ENCODE results near the gene ELFN1. TPM values are rescaled to one million over a fixed set of nuclear protein-coding genes. Genes with fewer than 3 reads are reported as not detected.

Gene ELFN1
- total and polyA plus RNA-seq, 4 donors, result 0.43 to 3.5 (median 3.4) TPM

DNA sequence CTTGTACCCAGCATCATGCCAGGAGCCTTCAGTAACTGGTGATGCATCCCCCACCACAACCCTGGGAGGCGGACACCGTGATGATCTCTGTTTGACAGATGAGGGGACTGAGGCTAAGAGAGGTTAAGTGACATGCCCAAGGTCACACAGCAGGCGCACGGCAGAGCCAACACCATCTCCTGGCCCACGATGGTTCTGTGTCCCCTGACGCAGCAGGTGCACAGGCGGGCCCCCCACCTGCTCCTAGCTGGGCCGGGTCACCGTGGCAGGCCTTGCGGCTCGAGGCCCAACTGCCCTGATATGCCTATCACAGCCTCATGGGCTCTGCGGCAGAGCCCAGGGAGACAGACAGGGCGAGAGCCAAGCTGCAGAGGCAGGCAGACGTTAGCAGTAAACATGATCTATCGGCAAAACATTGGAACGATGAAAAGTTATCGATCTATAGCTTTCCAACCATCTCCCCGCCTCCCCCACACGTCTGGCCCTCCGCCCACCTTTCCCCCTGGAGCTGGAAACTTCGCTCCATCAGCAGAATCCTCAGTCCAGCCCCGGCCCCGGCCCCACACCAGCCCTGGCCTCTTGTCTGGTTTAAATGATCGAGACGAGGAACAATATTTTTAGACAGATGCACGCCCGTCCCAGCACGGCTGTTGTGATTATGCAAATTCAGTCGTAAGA, 65.9 kb downstream of the ELFN1 start:
- Histone ChIP-seq H3K9ac (ENCODE audit: low read depth in 1 of 2, low read length in 2 of 2) (no peak overlapping the region), H3K27ac (ENCODE audit: low read depth in 1 of 2, low read length in 2 of 2) (no peak overlapping the region), H3K4me3 (ENCODE audit: low read depth in 1 of 3, low read length in 3 of 3) (no peak overlapping the region), H3K36me3 (ENCODE audit: control insufficient read depth in 4 of 4, insufficient read depth in 3 of 4, low read depth in 1 of 4, low read length in 3 of 4) (peaks cover 0 to 4% (median under 1%) of the 10 kb centered on the region in 4 donors), H3K4me1 (ENCODE audit: control insufficient read depth in 4 of 4, insufficient read depth in 4 of 4, low read length in 3 of 4) (no peaks in the 10 kb centered on the region), H3K27me3 (ENCODE audit: control insufficient read depth in 4 of 4, insufficient read depth in 4 of 4, low read length in 3 of 4) (no peaks in the 10 kb centered on the region), H3K9me3 (ENCODE audit: control insufficient read depth in 4 of 4, low read length in 3 of 4) (no peaks in the 10 kb centered on the region)
- DNase-seq (ENCODE audit: low spot score), result no peak
- WGBS, result 90% methylated on average over 29 of the region's 29 CpGs
- TF ChIP-seq RAD21 (IDR thresholded peaks at IDR 0.05), result no peak
- TF ChIP-seq, protein P1, sequence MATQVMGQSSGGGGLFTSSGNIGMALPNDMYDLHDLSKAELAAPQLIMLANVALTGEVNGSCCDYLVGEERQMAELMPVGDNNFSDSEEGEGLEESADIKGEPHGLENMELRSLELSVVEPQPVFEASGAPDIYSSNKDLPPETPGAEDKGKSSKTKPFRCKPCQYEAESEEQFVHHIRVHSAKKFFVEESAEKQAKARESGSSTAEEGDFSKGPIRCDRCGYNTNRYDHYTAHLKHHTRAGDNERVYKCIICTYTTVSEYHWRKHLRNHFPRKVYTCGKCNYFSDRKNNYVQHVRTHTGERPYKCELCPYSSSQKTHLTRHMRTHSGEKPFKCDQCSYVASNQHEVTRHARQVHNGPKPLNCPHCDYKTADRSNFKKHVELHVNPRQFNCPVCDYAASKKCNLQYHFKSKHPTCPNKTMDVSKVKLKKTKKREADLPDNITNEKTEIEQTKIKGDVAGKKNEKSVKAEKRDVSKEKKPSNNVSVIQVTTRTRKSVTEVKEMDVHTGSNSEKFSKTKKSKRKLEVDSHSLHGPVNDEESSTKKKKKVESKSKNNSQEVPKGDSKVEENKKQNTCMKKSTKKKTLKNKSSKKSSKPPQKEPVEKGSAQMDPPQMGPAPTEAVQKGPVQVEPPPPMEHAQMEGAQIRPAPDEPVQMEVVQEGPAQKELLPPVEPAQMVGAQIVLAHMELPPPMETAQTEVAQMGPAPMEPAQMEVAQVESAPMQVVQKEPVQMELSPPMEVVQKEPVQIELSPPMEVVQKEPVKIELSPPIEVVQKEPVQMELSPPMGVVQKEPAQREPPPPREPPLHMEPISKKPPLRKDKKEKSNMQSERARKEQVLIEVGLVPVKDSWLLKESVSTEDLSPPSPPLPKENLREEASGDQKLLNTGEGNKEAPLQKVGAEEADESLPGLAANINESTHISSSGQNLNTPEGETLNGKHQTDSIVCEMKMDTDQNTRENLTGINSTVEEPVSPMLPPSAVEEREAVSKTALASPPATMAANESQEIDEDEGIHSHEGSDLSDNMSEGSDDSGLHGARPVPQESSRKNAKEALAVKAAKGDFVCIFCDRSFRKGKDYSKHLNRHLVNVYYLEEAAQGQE (IDR thresholded peaks at IDR 0.05), result no peak

DNA sequence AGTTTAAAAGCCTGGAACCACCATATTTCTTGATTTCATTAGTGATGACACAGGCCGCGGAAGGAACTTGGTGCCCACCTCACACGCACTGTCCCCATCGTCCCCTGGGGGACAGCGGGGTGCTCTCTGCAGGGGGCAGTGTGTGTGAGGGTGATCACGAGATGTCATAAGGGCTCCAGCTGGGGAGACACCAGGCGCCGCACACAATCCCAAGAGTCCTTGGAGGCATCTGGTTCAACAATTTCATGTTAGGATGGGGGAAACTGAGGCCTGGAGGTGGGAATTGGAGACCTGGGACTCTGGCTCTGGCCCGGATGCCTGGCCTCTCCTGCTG, 66.4 kb downstream of the ELFN1 start:
- H3K9ac ChIP-seq (ENCODE audit: low read depth in 1 of 2, low read length in 2 of 2), result no peak overlapping the region
- no peaks in the 10 kb centered on the region for H3K27me3 ChIP-seq (ENCODE audit: control insufficient read depth in 4 of 4, insufficient read depth in 4 of 4, low read length in 3 of 4)
- H3K4me3 ChIP-seq (ENCODE audit: low read depth in 1 of 3, low read length in 3 of 3), result no peak overlapping the region
- no peak for DNase-seq (ENCODE audit: low spot score)
- no peak overlapping the region for H3K27ac ChIP-seq (ENCODE audit: low read depth in 1 of 2, low read length in 2 of 2)
- WGBS, result 92% methylated on average over 9 of the region's 9 CpGs
- peaks cover 0 to 4% (median 0%) of the 10 kb centered on the region in 4 donors for H3K36me3 ChIP-seq (ENCODE audit: control insufficient read depth in 4 of 4, insufficient read depth in 3 of 4, low read depth in 1 of 4, low read length in 3 of 4)
- TF ChIP-seq SP1 (IDR thresholded peaks at IDR 0.05) (no peak), YY1 (IDR thresholded peaks at IDR 0.05) (no peak), HNF4G (IDR thresholded peaks at IDR 0.05) (no peak), HNF4A (conservative IDR thresholded peaks at IDR 0.05) (no peak), JUND (IDR thresholded peaks at IDR 0.05) (no peak), NR2F2 (IDR thresholded peaks at IDR 0.05) (no peak), RAD21 (IDR thresholded peaks at IDR 0.05) (no peak), EGR1 (IDR thresholded peaks at IDR 0.05; ENCODE audit: low read depth in 2 of 2) (no peak), GABPA (IDR thresholded peaks at IDR 0.05 in 1 of 2, conservative IDR thresholded peaks at IDR 0.05 in 1 of 2) (no peak), TAF1 (conservative IDR thresholded peaks at IDR 0.05) (no peak)
- TF ChIP-seq, protein P2, sequence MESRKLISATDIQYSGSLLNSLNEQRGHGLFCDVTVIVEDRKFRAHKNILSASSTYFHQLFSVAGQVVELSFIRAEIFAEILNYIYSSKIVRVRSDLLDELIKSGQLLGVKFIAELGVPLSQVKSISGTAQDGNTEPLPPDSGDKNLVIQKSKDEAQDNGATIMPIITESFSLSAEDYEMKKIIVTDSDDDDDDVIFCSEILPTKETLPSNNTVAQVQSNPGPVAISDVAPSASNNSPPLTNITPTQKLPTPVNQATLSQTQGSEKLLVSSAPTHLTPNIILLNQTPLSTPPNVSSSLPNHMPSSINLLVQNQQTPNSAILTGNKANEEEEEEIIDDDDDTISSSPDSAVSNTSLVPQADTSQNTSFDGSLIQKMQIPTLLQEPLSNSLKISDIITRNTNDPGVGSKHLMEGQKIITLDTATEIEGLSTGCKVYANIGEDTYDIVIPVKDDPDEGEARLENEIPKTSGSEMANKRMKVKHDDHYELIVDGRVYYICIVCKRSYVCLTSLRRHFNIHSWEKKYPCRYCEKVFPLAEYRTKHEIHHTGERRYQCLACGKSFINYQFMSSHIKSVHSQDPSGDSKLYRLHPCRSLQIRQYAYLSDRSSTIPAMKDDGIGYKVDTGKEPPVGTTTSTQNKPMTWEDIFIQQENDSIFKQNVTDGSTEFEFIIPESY (IDR thresholded peaks at IDR 0.05), result no peak
- TF ChIP-seq, protein P3, sequence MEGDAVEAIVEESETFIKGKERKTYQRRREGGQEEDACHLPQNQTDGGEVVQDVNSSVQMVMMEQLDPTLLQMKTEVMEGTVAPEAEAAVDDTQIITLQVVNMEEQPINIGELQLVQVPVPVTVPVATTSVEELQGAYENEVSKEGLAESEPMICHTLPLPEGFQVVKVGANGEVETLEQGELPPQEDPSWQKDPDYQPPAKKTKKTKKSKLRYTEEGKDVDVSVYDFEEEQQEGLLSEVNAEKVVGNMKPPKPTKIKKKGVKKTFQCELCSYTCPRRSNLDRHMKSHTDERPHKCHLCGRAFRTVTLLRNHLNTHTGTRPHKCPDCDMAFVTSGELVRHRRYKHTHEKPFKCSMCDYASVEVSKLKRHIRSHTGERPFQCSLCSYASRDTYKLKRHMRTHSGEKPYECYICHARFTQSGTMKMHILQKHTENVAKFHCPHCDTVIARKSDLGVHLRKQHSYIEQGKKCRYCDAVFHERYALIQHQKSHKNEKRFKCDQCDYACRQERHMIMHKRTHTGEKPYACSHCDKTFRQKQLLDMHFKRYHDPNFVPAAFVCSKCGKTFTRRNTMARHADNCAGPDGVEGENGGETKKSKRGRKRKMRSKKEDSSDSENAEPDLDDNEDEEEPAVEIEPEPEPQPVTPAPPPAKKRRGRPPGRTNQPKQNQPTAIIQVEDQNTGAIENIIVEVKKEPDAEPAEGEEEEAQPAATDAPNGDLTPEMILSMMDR (IDR thresholded peaks at IDR 0.05; ENCODE audit: low read depth, low read length, missing input control), result no peak
- TF ChIP-seq, protein P4, sequence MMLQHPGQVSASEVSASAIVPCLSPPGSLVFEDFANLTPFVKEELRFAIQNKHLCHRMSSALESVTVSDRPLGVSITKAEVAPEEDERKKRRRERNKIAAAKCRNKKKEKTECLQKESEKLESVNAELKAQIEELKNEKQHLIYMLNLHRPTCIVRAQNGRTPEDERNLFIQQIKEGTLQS (IDR thresholded peaks at IDR 0.05), result no peak
- TF ChIP-seq, protein P5, sequence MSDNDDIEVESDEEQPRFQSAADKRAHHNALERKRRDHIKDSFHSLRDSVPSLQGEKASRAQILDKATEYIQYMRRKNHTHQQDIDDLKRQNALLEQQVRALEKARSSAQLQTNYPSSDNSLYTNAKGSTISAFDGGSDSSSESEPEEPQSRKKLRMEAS (IDR thresholded peaks at IDR 0.05), result no peak
- H3K9me3 ChIP-seq (ENCODE audit: control insufficient read depth in 4 of 4, low read length in 3 of 4), result no peaks in the 10 kb centered on the region
- no peaks in the 10 kb centered on the region for H3K4me1 ChIP-seq (ENCODE audit: control insufficient read depth in 4 of 4, insufficient read depth in 4 of 4, low read length in 3 of 4)
